Amygdala (tissue), 56 donors: ENCODE data around the gene TTC19.
A peak's percentile ranks its signal among the peaks of the same experiment; 100 is the strongest.
"Not testable (repeated sequence)": the region's sequence is repeated elsewhere in the genome, so short reads cannot be mapped to it uniquely, and the experiment has no call there.

Experiments used
- DNase-seq, 56 donors: peaks; one replicate each; lab custom pipeline; 2025; lab: John Stamatoyannopoulos, UW

The TTC19 gene

DNA sequence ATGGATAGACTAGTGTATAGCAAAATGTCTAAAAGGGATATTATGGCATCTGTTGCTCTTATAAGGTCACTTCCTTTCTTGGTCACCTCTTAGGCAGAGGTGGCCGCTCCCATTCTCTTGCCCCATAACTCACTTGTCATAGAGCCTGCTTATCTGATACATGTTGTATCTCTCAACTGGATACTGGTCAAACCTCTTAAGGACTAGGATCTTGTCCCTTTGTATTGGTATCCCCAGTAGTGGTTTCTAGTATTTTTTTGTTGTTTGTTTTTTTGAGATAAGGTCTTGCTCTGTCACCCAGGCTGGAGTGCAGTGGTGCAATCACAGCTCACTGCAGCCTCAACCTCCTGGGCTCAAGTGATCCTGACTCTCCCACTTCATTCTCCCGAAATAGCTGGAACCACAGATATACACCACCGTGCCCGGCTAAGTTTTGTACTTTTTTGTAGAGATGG, 27.1 kb upstream of the TTC19 start:
- no peak for DNase-seq

DNA sequence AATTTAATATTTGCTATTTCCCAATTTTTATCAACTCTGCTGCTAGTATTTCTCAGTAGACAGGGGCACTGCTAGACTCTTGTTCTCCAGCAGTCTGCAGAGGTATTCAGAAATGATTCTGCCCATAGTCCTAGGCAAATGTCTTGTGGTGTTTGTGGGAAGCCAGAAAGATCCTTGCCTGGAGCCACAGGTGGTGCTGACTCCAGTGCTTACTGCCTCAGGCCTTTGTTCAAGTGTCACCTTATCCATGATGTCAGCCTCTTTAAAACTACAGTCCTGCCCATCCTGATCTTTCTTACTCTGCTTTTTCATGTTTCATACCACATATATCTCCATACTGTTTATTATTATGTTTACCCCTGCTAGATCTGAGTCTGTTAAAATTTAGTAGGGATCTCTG, 26.6 kb upstream of the TTC19 start:
- no peak for DNase-seq

DNA sequence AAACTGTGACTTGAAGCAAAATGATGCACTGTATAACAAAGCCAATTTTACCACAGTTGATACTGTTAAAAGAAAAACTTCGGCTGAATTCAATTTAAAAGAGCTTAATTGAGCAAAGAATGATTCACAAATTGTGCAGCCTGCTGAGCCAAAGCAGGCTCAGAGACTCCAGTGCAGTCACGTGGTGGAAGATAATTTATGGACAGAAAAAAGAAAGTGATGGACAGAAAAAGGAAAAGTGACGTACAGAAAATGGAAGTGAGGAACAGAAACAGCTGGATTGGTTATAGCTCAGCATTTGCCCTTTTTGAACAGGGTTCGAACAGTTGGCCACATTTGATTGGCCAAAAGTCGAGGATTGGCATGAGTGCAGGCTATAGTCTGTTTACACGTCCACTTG, 25.8 kb upstream of the TTC19 start:
- DNase-seq = peak in 1 of 56 donors; percentile 7

- DNase-seq = no peak
Measured at GRCh38 chr17:15977894-15978293, 21.7 kb upstream of the TTC19 start.

GRCh38 chr17:15978606-15979005, 21.0 kb upstream of the TTC19 start:
- no peak for DNase-seq

DNA sequence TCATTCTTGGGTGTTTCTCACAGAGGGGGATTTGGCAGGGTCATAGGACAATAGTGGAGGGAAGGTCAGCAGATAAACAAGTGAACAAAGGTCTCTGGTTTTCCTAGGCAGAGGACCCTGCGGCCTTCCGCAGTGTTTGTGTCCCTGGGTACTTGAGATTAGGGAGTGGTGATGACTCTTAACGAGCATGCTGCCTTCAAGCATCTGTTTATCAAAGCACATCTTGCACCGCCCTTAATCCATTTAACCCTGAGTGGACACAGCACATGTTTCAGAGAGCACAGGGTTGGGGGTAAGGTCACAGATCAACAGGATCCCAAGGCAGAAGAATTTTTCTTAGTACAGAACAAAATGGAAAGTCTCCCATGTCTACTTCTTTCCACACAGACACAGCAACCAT, 20.6 kb upstream of the TTC19 start:
- DNase-seq = not testable (repeated sequence)

DNA sequence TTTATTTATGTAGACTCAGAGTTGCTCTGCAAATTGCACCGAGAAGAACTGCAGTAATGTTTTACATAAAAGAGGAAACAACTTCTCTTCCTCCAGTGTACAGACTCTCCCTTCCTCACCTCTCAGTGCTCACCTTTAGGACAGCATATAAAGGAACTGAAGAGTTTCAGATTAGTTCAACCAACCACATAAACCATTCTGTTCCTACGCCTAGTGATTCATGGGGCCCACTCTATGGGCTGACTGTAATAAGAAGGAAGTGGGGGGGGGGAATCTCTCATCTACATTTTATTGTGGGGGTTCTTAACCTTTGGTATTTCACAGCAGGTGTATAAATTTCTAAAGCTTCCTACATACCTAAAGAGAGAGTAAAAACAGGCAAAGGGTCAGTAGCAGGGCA, 18.4 kb upstream of the TTC19 start:
- no peak for DNase-seq

DNA sequence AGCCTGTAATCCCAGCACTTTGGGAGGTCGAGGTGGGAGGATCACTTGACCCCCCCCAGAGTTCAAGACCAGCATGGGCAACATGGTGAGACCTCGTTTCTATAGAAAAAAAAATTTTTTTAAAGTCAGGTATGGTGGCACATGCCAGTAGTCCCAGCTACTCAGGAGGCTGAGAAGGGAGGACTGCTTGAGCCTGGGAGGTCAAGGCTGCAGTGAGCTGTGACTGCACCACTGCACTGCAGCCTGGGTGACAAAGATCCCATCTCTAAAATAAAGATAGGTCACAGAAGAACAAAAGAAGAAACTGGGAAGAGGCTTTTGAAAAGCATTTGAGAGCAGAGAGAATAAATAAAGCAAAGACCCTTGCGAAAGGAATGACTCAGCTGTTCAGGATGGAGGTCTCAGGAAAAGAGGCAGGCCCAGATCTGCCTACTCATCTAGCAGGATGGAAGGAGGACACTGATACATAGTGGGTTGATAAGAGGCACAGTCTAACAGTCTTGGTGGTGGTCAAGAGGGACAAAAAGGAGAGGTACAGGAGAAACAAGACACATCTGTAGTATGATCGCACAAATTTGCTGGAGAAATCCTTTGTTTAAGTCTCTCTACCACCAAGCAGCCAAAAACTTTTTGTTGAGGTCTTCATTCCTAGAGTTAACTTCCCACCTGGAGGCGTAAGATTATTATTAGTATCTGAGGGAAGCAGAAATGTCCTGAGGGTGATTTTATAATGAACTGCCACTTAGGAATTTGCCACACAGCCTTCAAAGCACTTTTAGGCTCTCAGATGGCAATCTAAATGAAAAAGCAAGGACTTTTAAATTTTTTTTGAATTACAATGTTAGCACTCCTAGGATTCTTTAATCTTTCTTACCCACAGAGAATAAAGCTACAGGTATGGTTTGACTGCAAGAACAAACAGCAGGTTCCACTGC, 17.7 kb upstream of the TTC19 start:
- DNase-seq = no peak

DNA sequence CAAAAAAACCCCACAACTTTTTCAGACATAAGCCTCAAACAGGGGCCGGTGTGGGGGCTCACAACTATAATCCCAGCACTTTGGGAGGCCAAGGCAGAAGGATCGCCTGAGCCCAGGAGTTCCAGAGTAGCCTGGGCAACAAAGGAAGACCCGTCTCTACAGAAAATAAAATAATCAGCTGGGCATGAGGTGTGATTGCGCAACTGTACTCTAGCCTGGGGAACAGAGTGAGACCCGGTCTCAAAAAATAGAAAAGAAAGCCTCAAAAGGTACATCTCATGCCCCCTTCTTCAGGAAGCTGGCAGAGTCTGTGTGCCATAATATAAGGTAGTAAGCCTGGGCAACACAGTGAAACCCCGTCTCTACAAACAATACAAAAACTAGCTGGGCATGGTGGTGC, 3.3 kb upstream of the TTC19 start:
- DNase-seq = no peak

DNA sequence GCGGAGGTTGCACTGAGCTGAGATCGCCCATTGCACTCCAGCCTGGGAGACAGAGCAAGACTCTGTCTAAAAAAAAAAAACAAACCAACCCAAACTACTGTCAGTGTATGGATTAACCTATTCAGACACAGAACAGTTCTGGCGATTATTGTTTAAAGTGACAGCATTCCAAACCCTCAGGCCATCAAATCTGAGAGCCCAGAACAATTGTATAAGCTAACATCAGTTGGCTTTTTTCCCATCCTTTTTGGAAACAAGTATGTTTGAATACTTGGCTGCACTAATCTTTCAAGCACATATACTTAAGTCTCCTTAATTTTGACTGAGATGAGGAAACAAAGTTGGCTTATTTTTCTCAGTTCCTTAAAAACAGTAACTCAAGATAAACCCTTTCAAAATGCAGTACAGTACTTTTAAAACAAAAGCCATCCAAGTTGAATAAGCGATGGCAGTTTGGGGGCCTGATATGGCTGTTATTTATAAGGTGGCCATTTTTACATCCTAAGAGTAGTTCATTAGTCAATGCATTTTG, 1.5 kb upstream of the TTC19 start:
- DNase-seq = no peak

GRCh38 chr17:15999974-16000827, 577 bp downstream of the TTC19 start:
- peak in 22 of 56 donors; percentile 9 to 61 (median 46) for DNase-seq

- DNase-seq = no peak
Measured at GRCh38 chr17:16001226-16001897, 1.7 kb downstream of the TTC19 start.

DNA sequence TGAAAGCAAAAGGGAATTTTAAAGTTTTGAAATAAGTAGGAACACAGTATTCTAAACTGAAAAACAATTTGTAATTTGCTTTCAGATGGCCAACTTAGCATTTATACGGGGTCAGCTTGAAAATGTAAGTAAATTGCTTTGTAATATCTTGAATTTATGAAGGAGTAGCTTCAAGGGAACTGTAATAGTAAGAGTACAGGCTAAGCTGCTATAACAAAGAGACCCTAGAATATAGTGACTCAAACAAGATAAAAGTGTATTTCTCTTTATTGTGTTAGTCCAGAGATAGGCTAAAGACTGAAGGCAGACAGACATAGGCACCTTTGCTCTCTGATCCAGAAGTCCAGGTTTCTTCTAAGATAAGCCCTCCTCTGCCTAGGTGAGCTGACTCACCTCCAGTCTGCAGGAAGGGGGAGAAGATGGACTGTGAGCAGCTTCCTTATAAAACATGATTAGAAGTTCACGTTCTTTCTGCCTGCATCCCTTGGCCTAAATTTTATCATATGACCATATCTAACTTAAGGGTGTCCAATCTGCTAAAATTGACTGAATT, 3.2 kb downstream of the TTC19 start:
- no peak for DNase-seq

- no peak for DNase-seq
Measured at GRCh38 chr17:16003841-16004240, 4.2 kb downstream of the TTC19 start.

GRCh38 chr17:16005636-16006035, 6.0 kb downstream of the TTC19 start:
- DNase-seq = no peak

- DNase-seq = no peak
Measured at GRCh38 chr17:16007439-16007838, 7.8 kb downstream of the TTC19 start.

GRCh38 chr17:16013943-16014407, 14.4 kb downstream of the TTC19 start:
- no peak for DNase-seq

DNA sequence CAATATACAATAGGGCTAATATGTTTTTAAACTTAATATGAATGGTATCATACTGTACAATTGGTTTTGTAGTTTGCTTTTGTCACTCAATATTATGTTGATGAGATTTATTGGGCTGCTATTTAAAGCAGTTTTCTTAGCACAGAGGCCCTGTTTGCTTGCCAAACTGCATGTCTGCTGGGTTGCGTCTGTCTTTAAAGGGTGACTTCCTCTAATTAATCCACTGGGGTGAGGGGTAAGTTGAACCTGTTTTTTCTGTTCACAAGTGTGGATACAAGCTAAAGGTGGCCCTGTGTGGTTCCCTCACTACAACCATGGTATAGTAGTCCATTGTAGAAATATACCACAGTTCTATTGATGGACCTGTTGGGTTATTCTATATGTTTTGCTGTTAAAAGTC, 19.7 kb downstream of the TTC19 start:
- DNase-seq = no peak

- DNase-seq = no peak
Measured at GRCh38 chr17:16023881-16024280, 24.3 kb downstream of the TTC19 start.

GRCh38 chr17:16025202-16025601, 25.6 kb downstream of the TTC19 start:
- DNase-seq = no peak
